ENCODE results near the gene BNC1. TPM values are rescaled to one million over a fixed set of nuclear protein-coding genes. Genes with fewer than 3 reads are reported as not detected.

The BNC1 gene
- total RNA-seq, 1 donor from 2014 or later = not detected

- no peak overlapping the region for H3K4me3 ChIP-seq
- H3K36me3 ChIP-seq = no peaks in the 10 kb centered on the region
- H3K27ac ChIP-seq = no peak overlapping the region
- TF ChIP-seq, protein P1, sequence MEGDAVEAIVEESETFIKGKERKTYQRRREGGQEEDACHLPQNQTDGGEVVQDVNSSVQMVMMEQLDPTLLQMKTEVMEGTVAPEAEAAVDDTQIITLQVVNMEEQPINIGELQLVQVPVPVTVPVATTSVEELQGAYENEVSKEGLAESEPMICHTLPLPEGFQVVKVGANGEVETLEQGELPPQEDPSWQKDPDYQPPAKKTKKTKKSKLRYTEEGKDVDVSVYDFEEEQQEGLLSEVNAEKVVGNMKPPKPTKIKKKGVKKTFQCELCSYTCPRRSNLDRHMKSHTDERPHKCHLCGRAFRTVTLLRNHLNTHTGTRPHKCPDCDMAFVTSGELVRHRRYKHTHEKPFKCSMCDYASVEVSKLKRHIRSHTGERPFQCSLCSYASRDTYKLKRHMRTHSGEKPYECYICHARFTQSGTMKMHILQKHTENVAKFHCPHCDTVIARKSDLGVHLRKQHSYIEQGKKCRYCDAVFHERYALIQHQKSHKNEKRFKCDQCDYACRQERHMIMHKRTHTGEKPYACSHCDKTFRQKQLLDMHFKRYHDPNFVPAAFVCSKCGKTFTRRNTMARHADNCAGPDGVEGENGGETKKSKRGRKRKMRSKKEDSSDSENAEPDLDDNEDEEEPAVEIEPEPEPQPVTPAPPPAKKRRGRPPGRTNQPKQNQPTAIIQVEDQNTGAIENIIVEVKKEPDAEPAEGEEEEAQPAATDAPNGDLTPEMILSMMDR (IDR thresholded peaks at IDR 0.05) = no peak
- intact Hi-C loops (cut with DNase I) = no loop called here
- no peak for DNase-seq (ENCODE audit: low spot score in 2 of 2)
- H3K4me1 ChIP-seq = peaks cover 0 to 4% of the 10 kb centered on the region in 2 donors
- H3K27me3 ChIP-seq = peaks cover 12% of the 10 kb centered on the region
- no peaks in the 10 kb centered on the region for H3K9me3 ChIP-seq
Observed at GRCh38 chr15:83282141-83282540, 2.3 kb downstream of the BNC1 start.

- H3K27ac ChIP-seq = no peak overlapping the region
- peaks cover 1% of the 10 kb centered on the region for H3K27me3 ChIP-seq
- H3K36me3 ChIP-seq = no peaks in the 10 kb centered on the region
- no peaks in the 10 kb centered on the region for H3K4me1 ChIP-seq
- no peak for DNase-seq (ENCODE audit: low spot score in 2 of 2)
- TF ChIP-seq, protein P1 (IDR thresholded peaks at IDR 0.05) = no peak
- H3K4me3 ChIP-seq = no peak overlapping the region
- intact Hi-C loops (cut with DNase I) = no loop called here
- H3K9me3 ChIP-seq = no peaks in the 10 kb centered on the region
Observed at GRCh38 chr15:83278191-83278590, 6.3 kb downstream of the BNC1 start.

DNA sequence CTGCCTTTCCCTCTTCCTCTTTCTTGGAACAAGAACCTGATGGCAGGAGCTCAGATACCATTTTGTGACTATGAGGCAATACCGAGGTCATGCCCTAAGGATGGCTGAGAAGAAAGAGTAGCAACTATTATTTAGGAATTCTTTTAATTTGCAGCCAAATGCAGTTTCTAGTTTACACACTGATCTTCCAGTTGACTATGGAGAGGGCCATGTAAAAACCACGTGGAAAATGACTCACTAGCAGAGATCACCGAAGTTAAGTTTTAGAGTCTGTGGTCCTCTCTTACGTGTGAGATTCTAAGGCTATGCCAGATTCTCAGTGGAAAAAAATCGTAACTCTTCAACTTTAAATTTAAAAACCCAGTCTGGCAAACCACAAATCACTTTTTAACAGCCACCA, 7.8 kb downstream of the BNC1 start:
- Histone ChIP-seq H3K4me3 (no peak overlapping the region), H3K27me3 (no peaks in the 10 kb centered on the region), H3K36me3 (no peaks in the 10 kb centered on the region), H3K27ac (no peak overlapping the region), H3K9me3 (no peaks in the 10 kb centered on the region), H3K4me1 (no peaks in the 10 kb centered on the region)
- intact Hi-C loops (cut with DNase I) = no loop called here
- DNase-seq (ENCODE audit: low spot score in 2 of 2) = no peak
- TF ChIP-seq, protein P1 (IDR thresholded peaks at IDR 0.05) = no peak

DNA sequence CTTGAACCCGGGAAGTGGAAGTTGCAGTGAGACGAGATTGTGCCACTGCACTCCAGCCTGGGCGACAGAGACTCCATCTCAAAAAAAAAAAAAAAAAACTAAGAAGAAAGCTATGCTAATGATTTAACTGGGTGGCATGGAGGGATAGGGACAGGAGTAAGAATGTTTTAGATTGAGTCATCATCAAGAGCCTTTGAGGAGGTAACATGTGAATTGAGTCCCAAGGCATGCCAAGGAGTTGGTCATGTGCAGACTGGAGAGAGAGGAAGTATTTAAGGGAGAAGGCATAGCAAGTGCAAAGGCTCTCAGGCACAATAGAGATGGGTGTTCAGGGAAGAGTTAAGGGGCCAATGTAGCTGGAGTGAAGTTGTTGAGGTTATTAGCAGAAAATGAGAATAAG, 9.1 kb downstream of the BNC1 start:
- H3K27me3 ChIP-seq = no peaks in the 10 kb centered on the region
- H3K4me1 ChIP-seq = no peaks in the 10 kb centered on the region
- no peak overlapping the region for H3K27ac ChIP-seq
- H3K36me3 ChIP-seq = no peaks in the 10 kb centered on the region
- no peaks in the 10 kb centered on the region for H3K9me3 ChIP-seq
- TF ChIP-seq, protein P1 (IDR thresholded peaks at IDR 0.05) = no peak
- no peak overlapping the region for H3K4me3 ChIP-seq
- DNase-seq (ENCODE audit: low spot score in 2 of 2) = no peak
- intact Hi-C loops (cut with DNase I) = no loop called here

DNA sequence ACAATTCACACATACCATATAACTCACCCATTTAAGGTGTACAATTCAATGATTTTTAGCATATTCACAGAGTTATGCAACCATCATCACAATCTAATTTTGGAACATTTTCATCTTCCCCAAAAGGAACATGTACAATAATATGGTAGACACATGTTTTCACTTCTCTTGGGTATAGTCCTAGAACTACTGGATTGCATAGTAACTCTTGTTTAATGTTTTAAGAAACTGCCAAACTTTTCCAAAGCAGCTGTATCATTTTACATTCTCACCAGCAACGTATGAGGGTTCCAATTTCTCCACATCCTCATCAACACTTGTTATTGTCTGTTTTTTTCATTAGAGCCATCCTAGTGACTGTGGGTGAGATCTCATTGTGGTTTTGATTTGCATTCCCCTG, 14.3 kb downstream of the BNC1 start:
- H3K9me3 ChIP-seq = no peaks in the 10 kb centered on the region
- no peak overlapping the region for H3K4me3 ChIP-seq
- intact Hi-C loops (cut with DNase I) = no loop called here
- DNase-seq (ENCODE audit: low spot score in 2 of 2) = no peak
- TF ChIP-seq, protein P1 (IDR thresholded peaks at IDR 0.05) = no peak
- H3K27me3 ChIP-seq = no peaks in the 10 kb centered on the region
- no peak overlapping the region for H3K27ac ChIP-seq
- H3K4me1 ChIP-seq = no peaks in the 10 kb centered on the region
- no peaks in the 10 kb centered on the region for H3K36me3 ChIP-seq

DNA sequence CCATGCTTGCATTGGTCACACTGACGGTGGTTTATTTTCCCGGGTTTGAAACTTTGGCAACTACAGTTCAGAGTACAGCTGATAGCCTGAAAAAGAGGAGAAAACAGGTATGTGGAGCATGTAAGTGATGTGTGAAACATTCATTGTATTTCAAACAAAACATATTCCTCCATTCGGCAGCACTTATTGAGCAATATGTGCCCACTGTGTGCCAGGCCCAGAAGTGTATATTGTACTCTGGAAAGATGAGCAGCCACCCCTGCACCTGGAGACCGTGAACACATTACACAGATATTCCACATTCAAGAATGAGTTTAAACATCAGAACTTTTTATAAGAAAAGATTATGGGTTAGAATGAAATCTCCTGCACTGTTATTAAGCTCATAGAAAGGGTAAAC, 16.3 kb downstream of the BNC1 start:
- Histone ChIP-seq H3K4me1 (no peaks in the 10 kb centered on the region), H3K27me3 (no peaks in the 10 kb centered on the region), H3K4me3 (no peak overlapping the region), H3K9me3 (no peaks in the 10 kb centered on the region), H3K27ac (no peak overlapping the region), H3K36me3 (no peaks in the 10 kb centered on the region)
- intact Hi-C loops (cut with DNase I) = no loop called here
- no peak for DNase-seq (ENCODE audit: low spot score in 2 of 2)
- TF ChIP-seq, protein P1 (IDR thresholded peaks at IDR 0.05) = no peak

Data from ascending aorta (tissue), 2 donors.